ENCODE data around the gene ZFPL1. TPM values are rescaled to one million over a fixed set of nuclear protein-coding genes. Genes with fewer than 3 reads are reported as not detected.

Gene ZFPL1
- total RNA-seq, 1 donor from 2014 or later, result 20.7 TPM

- no peak for DNase-seq (ENCODE audit: low read depth in 2 of 2)
Observed at GRCh38 chr11:65059959-65060824, 23.8 kb upstream of the ZFPL1 start.

GRCh38 chr11:65060913-65061408 is 23.1 kb upstream of the ZFPL1 start:
- peak; percentile 4 to 51 for DNase-seq (ENCODE audit: low read depth in 2 of 2)

GRCh38 chr11:65063532-65063931 is 20.5 kb upstream of the ZFPL1 start:
- DNase-seq (ENCODE audit: low read depth in 2 of 2), result no peak

- no peak for DNase-seq (ENCODE audit: low read depth in 2 of 2)
Observed at GRCh38 chr11:65064847-65065240, 19.2 kb upstream of the ZFPL1 start.

GRCh38 chr11:65065851-65066250 is 18.2 kb upstream of the ZFPL1 start:
- DNase-seq (ENCODE audit: low read depth in 2 of 2), result no peak

- no peak for DNase-seq (ENCODE audit: low read depth in 2 of 2)
Observed at GRCh38 chr11:65066315-65066714, 17.7 kb upstream of the ZFPL1 start.

- DNase-seq (ENCODE audit: low read depth in 2 of 2), result no peak
Observed at GRCh38 chr11:65066805-65067291, 17.2 kb upstream of the ZFPL1 start.

- no peak for DNase-seq (ENCODE audit: low read depth in 2 of 2)
Observed at GRCh38 chr11:65067446-65067845, 16.6 kb upstream of the ZFPL1 start.

- DNase-seq (ENCODE audit: low read depth in 2 of 2), result peak in 1 of 2 donors; percentile 3
Observed at GRCh38 chr11:65069217-65069616, 14.8 kb upstream of the ZFPL1 start.

- DNase-seq (ENCODE audit: low read depth in 2 of 2), result no peak
Observed at GRCh38 chr11:65071907-65072630, 12.0 kb upstream of the ZFPL1 start.

- no peak for DNase-seq (ENCODE audit: low read depth in 2 of 2)
Observed at GRCh38 chr11:65072631-65072966, 11.4 kb upstream of the ZFPL1 start.

- DNase-seq (ENCODE audit: low read depth in 2 of 2), result no peak
Observed at GRCh38 chr11:65077451-65077850, 6.6 kb upstream of the ZFPL1 start.

- peak; percentile 33 to 52 for DNase-seq (ENCODE audit: low read depth in 2 of 2)
Observed at GRCh38 chr11:65078151-65078550, 5.9 kb upstream of the ZFPL1 start.

- no peak for DNase-seq (ENCODE audit: low read depth in 2 of 2)
Observed at GRCh38 chr11:65078786-65079342, 5.2 kb upstream of the ZFPL1 start.

GRCh38 chr11:65083134-65083833 is 738 bp upstream of the ZFPL1 start:
- DNase-seq (ENCODE audit: low read depth in 2 of 2), result no peak

- no peak for DNase-seq (ENCODE audit: low read depth in 2 of 2)
Observed at GRCh38 chr11:65084598-65085375, 765 bp downstream of the ZFPL1 start.

- no peak for DNase-seq (ENCODE audit: low read depth in 2 of 2)
Observed at GRCh38 chr11:65085446-65085845, 1.4 kb downstream of the ZFPL1 start.

GRCh38 chr11:65086809-65087208 is 2.8 kb downstream of the ZFPL1 start:
- DNase-seq (ENCODE audit: low read depth in 2 of 2), result no peak

GRCh38 chr11:65087216-65087615 is 3.2 kb downstream of the ZFPL1 start:
- no peak for DNase-seq (ENCODE audit: low read depth in 2 of 2)

GRCh38 chr11:65087827-65088226 is 3.8 kb downstream of the ZFPL1 start:
- no peak for DNase-seq (ENCODE audit: low read depth in 2 of 2)

GRCh38 chr11:65089621-65090020 is 5.6 kb downstream of the ZFPL1 start:
- no peak for DNase-seq (ENCODE audit: low read depth in 2 of 2)

Measured in dermis microvascular lymphatic vessel endothelial cell (primary cell).